A549 (cell line): Measurements from ENCODE around the gene MACF1.

Experiments used
- EHF ChIP-seq: fragments of 250-450 bp; sonication (Bioruptor Pico); IDR thresholded peaks from 2 replicates; pipeline ENCODE4 v1.5.0; 2020; ENCODE audit warnings: mild to moderate bottlenecking
- ESRRA ChIP-seq: fragments of 150-350 bp; IDR thresholded peaks from 2 replicates; pipeline ENCODE4 v1.6.1; 2014; ENCODE audit warnings: mild to moderate bottlenecking, low read length, borderline replicate concordance
- MYC ChIP-seq: IDR thresholded peaks from 2 replicates; pipeline ENCODE4 v1.6.1; 2012; ENCODE audit warnings: mild to moderate bottlenecking, inconsistent platforms, low read length, improper control_type of control experiment, borderline replicate concordance
- RNF2 ChIP-seq: fragments of 200-600 bp; sonication (generic); IDR thresholded peaks from 2 replicates; pipeline ENCODE4 v1.6.1; 2016; ENCODE audit warnings: low read depth, mild to moderate bottlenecking, antibody characterized with exemption, moderate library complexity, borderline replicate concordance
- SMC3 ChIP-seq: fragments of >200 bp; sonication (Bioruptor Twin); formaldehyde crosslinking; IDR thresholded peaks from 3 replicates; pipeline ENCODE4 v1.6.1; 2018; ENCODE audit warnings: inconsistent platforms
- ZFP36 ChIP-seq: fragments of 450-650 bp; IDR thresholded peaks from 2 replicates; pipeline ENCODE4 v1.6.1; 2014; ENCODE audit warnings: borderline replicate concordance; ENCODE audit not compliant: partially characterized antibody
- TF ChIP-seq, protein P1 (sequence below): fragments of >200 bp; sonication (Bioruptor Twin); formaldehyde crosslinking; IDR thresholded peaks from 3 replicates; pipeline ENCODE4 v1.5.1; 2016
- TF ChIP-seq, protein P2 (sequence below): IDR thresholded peaks from 2 replicates; pipeline ENCODE4 v1.6.1; 2012
- TF ChIP-seq, protein P3 (sequence below): IDR thresholded peaks from 2 replicates; pipeline ENCODE4 v1.6.1; 2012

DNA sequence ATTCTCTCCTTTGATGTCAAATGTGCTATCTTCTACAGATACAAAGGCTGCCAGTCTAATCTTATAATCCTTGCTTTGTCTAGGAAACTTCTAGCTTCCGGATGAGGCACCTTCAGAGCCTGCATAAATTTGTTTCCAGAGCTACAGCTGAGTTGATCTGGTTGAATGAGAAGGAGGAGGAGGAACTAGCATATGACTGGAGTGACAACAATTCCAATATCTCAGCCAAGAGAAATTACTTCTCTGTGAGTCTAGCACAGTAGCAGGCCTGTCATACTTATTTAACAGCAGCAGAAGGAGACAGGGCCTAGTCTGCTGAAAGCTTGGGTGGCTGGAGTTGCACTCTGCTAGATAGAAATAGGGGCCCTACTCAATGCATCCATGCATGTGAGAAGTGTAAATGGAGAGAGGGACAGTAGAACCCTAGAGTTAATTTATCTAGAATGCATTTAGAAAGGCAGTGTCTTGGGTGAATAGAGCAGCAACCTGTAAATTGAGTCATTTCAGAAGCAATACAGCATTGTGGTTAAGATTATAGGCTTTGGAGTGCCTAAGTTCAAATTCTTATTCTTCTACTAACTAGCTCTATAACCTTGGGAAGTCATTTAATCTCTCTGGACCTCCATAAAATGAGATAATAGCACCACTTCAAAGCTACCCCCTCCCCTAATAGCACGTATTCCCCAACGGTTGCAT lies 89.0 kb downstream of the MACF1 start:
- TF ChIP-seq, protein P1, sequence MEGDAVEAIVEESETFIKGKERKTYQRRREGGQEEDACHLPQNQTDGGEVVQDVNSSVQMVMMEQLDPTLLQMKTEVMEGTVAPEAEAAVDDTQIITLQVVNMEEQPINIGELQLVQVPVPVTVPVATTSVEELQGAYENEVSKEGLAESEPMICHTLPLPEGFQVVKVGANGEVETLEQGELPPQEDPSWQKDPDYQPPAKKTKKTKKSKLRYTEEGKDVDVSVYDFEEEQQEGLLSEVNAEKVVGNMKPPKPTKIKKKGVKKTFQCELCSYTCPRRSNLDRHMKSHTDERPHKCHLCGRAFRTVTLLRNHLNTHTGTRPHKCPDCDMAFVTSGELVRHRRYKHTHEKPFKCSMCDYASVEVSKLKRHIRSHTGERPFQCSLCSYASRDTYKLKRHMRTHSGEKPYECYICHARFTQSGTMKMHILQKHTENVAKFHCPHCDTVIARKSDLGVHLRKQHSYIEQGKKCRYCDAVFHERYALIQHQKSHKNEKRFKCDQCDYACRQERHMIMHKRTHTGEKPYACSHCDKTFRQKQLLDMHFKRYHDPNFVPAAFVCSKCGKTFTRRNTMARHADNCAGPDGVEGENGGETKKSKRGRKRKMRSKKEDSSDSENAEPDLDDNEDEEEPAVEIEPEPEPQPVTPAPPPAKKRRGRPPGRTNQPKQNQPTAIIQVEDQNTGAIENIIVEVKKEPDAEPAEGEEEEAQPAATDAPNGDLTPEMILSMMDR = no peak
- no peak for TF ChIP-seq MYC
- TF ChIP-seq, protein P2, sequence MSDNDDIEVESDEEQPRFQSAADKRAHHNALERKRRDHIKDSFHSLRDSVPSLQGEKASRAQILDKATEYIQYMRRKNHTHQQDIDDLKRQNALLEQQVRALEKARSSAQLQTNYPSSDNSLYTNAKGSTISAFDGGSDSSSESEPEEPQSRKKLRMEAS = no peak
- no peak for TF ChIP-seq ESRRA
- no peak for TF ChIP-seq SMC3
- TF ChIP-seq EHF (CRISPR knock-in tag) = no peak
- no peak for TF ChIP-seq RNF2
- TF ChIP-seq ZFP36 = no peak
- TF ChIP-seq, protein P3, sequence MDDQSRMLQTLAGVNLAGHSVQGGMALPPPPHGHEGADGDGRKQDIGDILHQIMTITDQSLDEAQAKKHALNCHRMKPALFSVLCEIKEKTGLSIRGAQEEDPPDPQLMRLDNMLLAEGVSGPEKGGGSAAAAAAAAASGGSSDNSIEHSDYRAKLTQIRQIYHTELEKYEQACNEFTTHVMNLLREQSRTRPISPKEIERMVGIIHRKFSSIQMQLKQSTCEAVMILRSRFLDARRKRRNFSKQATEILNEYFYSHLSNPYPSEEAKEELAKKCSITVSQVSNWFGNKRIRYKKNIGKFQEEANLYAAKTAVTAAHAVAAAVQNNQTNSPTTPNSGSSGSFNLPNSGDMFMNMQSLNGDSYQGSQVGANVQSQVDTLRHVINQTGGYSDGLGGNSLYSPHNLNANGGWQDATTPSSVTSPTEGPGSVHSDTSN = no peak
